Calu3 (cell line): ENCODE data around the gene TM4SF4. TPM values are rescaled to one million over a fixed set of nuclear protein-coding genes. Genes with fewer than 3 reads are reported as not detected.

Experiments used
- BruUV-seq: library from RNA; stranded (reverse); fragments of 400-500 nt; replicated peaks from 2 replicates; lab custom pipeline; 2021; lab: Mats Ljungman, UMichigan
- CTCF ChIA-PET: fragments of 300-600 bp; sonication (Branson Sonifier 250); formaldehyde crosslinking; loops from one replicate; lab custom pipeline; 2022; ENCODE audit warnings: antibody characterized with exemption; lab: Charles Lee
- DNase-seq: peaks from one replicate; pipeline ENCODE4 v3.0.0; 2022
- H3K27ac Mint-ChIP-seq: one replicate; pipeline ENCODE4 v1.8.0; 2022; ENCODE audit warnings: mixed read lengths; ENCODE audit not compliant: unreplicated experiment
- H3K27me3 Mint-ChIP-seq: one replicate; pipeline ENCODE4 v1.8.0; 2022; ENCODE audit warnings: mixed read lengths; ENCODE audit not compliant: unreplicated experiment
- H3K36me3 Mint-ChIP-seq: one replicate; pipeline ENCODE4 v1.8.0; 2022; ENCODE audit warnings: mild to moderate bottlenecking, moderate library complexity, mixed read lengths; ENCODE audit not compliant: insufficient read depth, unreplicated experiment
- H3K4me1 Mint-ChIP-seq: one replicate; pipeline ENCODE4 v1.8.0; 2022; ENCODE audit warnings: mild to moderate bottlenecking, low read depth, mixed read lengths; ENCODE audit not compliant: unreplicated experiment
- H3K4me3 Mint-ChIP-seq: one replicate; pipeline ENCODE4 v1.8.0; 2022; ENCODE audit warnings: mild to moderate bottlenecking, low read depth, moderate library complexity, mixed read lengths; ENCODE audit not compliant: unreplicated experiment
- H3K9me3 Mint-ChIP-seq: one replicate; pipeline ENCODE4 v1.8.0; 2022; ENCODE audit warnings: low read depth, mixed read lengths; ENCODE audit not compliant: unreplicated experiment
- intact Hi-C: fragments of 100-400 bp; cut with micrococcal nuclease; formaldehyde crosslinking; loops from one replicate; pipeline ENCODE4 v1.10.0; 2022; ENCODE audit not compliant: unreplicated experiment
- total RNA-seq: library from RNA; stranded (reverse); gene quantifications from 2 replicates; pipeline ENCODE4 v1.2.3, GENCODE V29; 2022
- TF ChIP-seq, protein P1 (sequence below): fragments of 200-600 bp; IDR thresholded peaks from one replicate; pipeline ENCODE4 v1.8.0; 2022; ENCODE audit warnings: antibody characterized with exemption; ENCODE audit not compliant: unreplicated experiment

TM4SF4 gene
- total RNA-seq, 1 experiment from 2014 or later: 257 TPM

DNA sequence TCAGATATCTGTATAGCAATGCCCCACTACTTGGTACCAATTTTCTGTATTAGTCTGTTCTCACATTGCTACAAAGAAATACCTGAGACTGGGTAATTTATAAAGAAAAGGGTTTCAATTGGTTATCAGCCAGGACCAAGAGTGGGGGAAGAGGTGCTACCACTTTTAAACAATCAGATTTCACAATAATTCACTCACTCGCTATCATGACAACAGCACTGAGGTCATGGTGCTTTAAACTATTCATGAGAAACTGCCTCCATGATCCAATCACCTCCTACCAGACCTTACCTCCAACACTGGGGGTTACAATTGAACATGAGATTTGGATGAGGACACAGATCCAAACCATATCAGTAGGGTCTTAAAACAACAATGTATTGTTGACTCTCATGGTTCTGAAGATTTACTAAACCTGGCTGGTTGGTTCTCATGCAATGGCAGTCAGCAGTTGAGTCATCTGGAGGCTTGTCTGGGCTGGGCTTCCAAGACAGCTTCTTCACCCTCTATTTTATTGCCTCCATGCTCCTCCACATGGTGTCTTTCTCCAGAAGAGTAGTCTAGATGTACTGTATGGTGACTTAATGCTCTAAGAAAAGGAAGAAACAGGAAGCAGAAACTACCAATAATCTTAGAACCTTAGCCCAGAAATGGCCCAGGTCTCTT, 21.2 kb upstream of the TM4SF4 start:
- intact Hi-C loops: no loop called here
- TF ChIP-seq, protein P1, sequence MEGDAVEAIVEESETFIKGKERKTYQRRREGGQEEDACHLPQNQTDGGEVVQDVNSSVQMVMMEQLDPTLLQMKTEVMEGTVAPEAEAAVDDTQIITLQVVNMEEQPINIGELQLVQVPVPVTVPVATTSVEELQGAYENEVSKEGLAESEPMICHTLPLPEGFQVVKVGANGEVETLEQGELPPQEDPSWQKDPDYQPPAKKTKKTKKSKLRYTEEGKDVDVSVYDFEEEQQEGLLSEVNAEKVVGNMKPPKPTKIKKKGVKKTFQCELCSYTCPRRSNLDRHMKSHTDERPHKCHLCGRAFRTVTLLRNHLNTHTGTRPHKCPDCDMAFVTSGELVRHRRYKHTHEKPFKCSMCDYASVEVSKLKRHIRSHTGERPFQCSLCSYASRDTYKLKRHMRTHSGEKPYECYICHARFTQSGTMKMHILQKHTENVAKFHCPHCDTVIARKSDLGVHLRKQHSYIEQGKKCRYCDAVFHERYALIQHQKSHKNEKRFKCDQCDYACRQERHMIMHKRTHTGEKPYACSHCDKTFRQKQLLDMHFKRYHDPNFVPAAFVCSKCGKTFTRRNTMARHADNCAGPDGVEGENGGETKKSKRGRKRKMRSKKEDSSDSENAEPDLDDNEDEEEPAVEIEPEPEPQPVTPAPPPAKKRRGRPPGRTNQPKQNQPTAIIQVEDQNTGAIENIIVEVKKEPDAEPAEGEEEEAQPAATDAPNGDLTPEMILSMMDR: no peak
- DNase-seq: no peak
- Mint-ChIP-seq H3K27me3 (no peaks in the 10 kb centered on the region), H3K27ac (no peak overlapping the region), H3K9me3 (peaks cover 12% of the 10 kb centered on the region), H3K4me1 (peaks cover 43% of the 10 kb centered on the region), H3K36me3 (no peaks in the 10 kb centered on the region), H3K4me3 (no peak overlapping the region)
- CTCF ChIA-PET: no interaction called here
- no TSS peak for BruUV-seq

DNA sequence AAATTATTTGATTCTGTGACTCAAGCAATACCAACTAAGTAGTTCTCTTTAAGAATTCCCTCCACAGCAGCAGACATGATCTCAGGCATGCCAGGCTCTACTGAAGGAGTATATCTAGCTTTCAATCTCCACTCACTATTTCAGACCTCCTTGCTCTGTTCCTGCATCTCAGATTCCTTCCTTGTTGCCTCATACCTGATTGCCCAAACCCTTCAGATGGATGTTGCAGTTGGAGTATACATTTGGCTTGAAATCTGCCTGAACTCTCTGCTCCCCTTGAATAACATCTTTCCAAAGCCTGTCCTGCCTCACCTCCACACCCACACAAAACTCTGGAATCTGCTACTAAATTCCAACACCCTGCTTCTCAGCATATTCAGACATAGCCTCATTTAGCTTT, 19.8 kb upstream of the TM4SF4 start:
- TF ChIP-seq, protein P1: no peak
- no peaks in the 10 kb centered on the region for H3K27me3 Mint-ChIP-seq
- CTCF ChIA-PET: interaction anchor here (0.9 kb wide), 1 partner anchor 53 kb away, joined by 3 read pairs; no protein-coding TSS in a partner anchor
- BruUV-seq: no TSS peak
- no peak for DNase-seq
- peaks cover 12% of the 10 kb centered on the region for H3K9me3 Mint-ChIP-seq
- intact Hi-C loops: no loop called here
- H3K36me3 Mint-ChIP-seq: no peaks in the 10 kb centered on the region
- H3K27ac Mint-ChIP-seq: no peak overlapping the region
- peaks cover 29% of the 10 kb centered on the region for H3K4me1 Mint-ChIP-seq
- no peak overlapping the region for H3K4me3 Mint-ChIP-seq

DNA sequence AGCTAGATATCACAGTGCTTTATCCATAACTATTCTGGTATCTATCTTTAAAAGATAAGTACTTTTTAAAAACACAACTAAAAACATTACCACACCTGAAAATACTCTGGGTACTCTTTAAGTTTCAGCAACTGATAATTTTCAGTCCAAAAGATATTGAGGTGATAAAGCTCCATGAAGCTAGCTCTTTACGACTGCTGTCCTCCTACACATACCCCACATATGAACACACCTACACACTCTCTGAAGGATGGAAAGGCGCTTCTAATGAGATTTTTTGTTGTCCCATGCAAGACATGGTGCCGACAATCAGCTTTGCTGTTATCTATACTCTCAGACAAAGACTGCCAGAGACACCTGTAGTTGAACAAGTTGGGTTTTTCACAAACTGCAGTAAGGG, 19.1 kb upstream of the TM4SF4 start:
- Mint-ChIP-seq H3K36me3 (no peaks in the 10 kb centered on the region), H3K4me3 (no peak overlapping the region), H3K4me1 (peaks cover 23% of the 10 kb centered on the region), H3K27ac (no peak overlapping the region), H3K9me3 (peaks cover 12% of the 10 kb centered on the region), H3K27me3 (no peaks in the 10 kb centered on the region)
- CTCF ChIA-PET: interaction anchor here (0.9 kb wide), 1 partner anchor 54 kb away, joined by 3 read pairs; no protein-coding TSS in a partner anchor
- intact Hi-C loops: no loop called here
- TF ChIP-seq, protein P1: no peak
- no peak for DNase-seq
- no TSS peak for BruUV-seq

DNA sequence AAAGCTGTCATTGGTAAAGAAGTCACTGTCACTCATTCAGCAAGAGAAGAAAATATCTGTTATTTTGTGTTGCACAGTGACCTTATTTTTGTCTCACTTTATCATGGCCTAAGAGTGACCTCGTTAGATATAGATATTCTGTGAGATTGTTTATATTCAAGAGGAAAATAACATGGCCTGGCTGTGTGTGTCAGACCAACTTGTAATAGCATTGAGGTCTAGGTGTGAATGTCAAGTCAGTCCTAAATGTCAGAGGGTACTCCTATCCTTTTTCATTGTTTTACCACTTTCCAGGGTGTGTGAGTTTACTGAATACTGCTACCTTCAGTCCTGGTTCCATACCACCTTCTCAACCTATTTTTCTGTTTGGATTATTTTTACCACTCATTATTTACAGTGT, 18.5 kb upstream of the TM4SF4 start:
- H3K27ac Mint-ChIP-seq: no peak overlapping the region
- H3K36me3 Mint-ChIP-seq: no peaks in the 10 kb centered on the region
- no peak overlapping the region for H3K4me3 Mint-ChIP-seq
- intact Hi-C loops: no loop called here
- H3K27me3 Mint-ChIP-seq: no peaks in the 10 kb centered on the region
- TF ChIP-seq, protein P1: no peak
- peaks cover 17% of the 10 kb centered on the region for H3K4me1 Mint-ChIP-seq
- H3K9me3 Mint-ChIP-seq: peaks cover 12% of the 10 kb centered on the region
- no TSS peak for BruUV-seq
- no peak for DNase-seq
- CTCF ChIA-PET: no interaction called here
